Measurements from ENCODE around the gene CNTFR.

- TF ChIP-seq CTCF (IDR thresholded peaks at IDR 0.05), result no peak
- TF ChIP-seq EZH2 (IDR thresholded peaks at IDR 0.05; ENCODE audit: borderline replicate concordance, insufficient read depth, low read depth, low read length, poor library complexity, severe bottlenecking), result no peak
Measured at GRCh38 chr9:34554211-34555001, 35.1 kb downstream of the CNTFR start.

Measured in B cell (primary cell).